ENCODE data around the gene NLRX1.
"Not testable (repeated sequence)": the region's sequence is repeated elsewhere in the genome, so short reads cannot be mapped to it uniquely, and the experiment has no call there.

The NLRX1 gene

DNA sequence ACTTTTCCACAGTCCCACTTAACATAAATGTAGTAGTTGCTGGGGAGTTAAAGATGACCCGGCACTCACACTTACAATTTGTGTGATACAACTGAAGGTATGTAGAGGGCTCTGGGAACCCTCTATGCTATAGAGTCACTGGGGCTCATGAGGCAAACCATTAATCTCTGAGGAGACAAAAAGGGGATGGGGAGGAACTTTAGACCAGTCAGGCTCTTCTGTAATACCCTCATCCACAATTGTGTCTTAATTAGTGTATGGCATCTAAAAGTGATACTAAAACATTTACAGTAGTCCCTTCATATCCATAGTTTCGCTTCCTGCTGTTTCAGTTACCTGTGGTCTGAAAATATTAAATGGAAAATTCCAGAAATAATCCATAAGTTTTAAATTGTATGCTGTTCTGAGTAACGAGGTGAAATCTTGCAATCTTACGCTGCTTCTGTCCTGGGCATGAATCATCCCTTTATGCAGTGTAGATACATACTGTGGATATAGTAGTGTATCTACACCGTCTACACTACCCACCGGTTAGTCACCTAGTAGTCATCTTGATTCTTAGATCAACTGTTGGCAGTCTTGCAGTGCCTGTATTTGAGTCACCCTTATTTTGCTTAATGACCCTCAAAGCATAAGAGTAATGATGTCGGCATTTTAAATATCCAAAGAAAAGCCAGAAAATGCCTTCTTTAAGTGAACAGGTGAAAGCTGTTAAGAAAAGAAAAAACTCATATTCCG, 49.8 kb downstream of the NLRX1 start:
- ChIA-PET POLR2A (no interaction called here), CTCF (interaction anchor here (0.9 to 6.1 kb wide), 4 partner anchors 8 to 122 kb away, joined by 3 to 51 read pairs (median 4); partner anchors contain the start of gene CBL)
- TF ChIP-seq, protein P1, sequence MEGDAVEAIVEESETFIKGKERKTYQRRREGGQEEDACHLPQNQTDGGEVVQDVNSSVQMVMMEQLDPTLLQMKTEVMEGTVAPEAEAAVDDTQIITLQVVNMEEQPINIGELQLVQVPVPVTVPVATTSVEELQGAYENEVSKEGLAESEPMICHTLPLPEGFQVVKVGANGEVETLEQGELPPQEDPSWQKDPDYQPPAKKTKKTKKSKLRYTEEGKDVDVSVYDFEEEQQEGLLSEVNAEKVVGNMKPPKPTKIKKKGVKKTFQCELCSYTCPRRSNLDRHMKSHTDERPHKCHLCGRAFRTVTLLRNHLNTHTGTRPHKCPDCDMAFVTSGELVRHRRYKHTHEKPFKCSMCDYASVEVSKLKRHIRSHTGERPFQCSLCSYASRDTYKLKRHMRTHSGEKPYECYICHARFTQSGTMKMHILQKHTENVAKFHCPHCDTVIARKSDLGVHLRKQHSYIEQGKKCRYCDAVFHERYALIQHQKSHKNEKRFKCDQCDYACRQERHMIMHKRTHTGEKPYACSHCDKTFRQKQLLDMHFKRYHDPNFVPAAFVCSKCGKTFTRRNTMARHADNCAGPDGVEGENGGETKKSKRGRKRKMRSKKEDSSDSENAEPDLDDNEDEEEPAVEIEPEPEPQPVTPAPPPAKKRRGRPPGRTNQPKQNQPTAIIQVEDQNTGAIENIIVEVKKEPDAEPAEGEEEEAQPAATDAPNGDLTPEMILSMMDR (IDR thresholded peaks at IDR 0.05; ENCODE audit: insufficient read depth, low read length, missing control alignments), result no peak
- H3K4me3 ChIP-seq (ENCODE audit: low read depth, low read length), result no peak overlapping the region
- peak; percentile 78 for DNase-seq (ENCODE audit: low read depth, low spot score)

DNA sequence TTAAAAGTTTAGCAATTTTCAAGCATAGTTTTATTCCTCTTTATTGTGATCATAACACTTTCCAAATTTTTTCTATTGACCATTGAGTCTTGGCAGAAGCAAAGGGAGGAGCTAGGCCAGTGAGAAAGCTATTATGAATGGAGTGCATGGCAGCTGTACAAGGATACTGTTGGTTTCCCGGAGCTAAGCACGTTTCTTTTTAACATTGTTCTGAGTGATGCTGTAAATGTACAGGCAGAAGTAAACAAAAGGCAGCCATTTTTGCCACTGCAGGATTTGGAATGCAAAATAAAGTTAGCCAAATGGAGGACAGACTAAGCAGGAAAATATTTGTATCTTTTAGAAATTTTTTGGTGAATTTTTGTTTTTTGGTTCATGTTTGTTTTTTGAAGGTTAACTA, 53.8 kb downstream of the NLRX1 start:
- no peak for DNase-seq (ENCODE audit: low read depth, low spot score)
- H3K4me3 ChIP-seq (ENCODE audit: low read depth, low read length), result no peak overlapping the region
- TF ChIP-seq, protein P1 (IDR thresholded peaks at IDR 0.05; ENCODE audit: insufficient read depth, low read length, missing control alignments), result no peak
- POLR2A ChIA-PET, result no interaction called here
- CTCF ChIA-PET, result interaction anchor here (0.6 to 2.4 kb wide), 4 partner anchors 11 to 102 kb away, joined by 3 to 19 read pairs (median 6); partner anchors contain the start of gene CBL

DNA sequence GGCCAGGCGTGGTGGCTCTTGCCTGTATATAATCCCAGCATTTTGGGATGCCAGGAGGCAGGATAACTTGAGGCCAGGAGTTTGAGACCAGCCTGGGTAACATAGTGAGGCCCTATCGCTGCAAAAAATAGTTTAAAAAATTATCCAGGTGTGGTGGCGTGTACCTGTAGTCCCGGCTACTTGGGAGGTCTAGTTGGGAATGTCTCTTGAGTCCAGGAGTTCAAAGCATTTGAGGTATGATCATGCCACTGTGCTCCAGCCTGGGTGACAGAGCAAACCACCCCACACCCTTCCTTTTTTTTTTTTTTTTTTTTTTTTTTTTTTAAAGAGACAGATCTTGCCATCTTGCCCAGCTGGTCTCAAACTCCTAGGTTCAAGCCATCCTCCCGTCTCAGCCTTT, 54.4 kb downstream of the NLRX1 start:
- H3K4me3 ChIP-seq (ENCODE audit: low read depth, low read length), result no peak overlapping the region
- no peak for DNase-seq (ENCODE audit: low read depth, low spot score)
- ChIA-PET CTCF (interaction anchor here (0.9 to 2.4 kb wide), 3 partner anchors 17 to 101 kb away, joined by 3 to 19 read pairs (median 9); partner anchors contain the start of gene CBL), POLR2A (no interaction called here)
- TF ChIP-seq, protein P1 (IDR thresholded peaks at IDR 0.05; ENCODE audit: insufficient read depth, low read length, missing control alignments), result no peak

DNA sequence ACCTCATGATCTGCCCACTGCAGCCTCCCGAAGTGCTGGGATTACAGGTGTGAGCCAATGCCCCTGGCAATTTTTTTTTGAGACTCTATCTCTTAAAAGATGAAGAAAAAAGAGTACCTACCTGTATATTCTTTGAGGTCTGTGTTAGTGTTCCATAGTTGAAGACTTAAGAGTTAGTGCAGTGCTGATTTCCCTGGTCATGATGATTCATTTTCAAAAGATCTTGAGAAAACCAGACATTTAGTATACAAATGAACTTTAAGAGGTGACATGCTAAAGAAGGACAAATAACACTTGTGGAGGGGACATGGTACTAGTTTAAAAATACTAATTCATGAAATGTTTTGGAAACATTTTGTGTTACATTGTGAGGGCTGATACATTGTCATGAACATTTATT, 55.3 kb downstream of the NLRX1 start:
- DNase-seq (ENCODE audit: low read depth, low spot score), result no peak
- CTCF ChIA-PET, result interaction anchor here (0.8 to 3.8 kb wide), 3 partner anchors 10 to 18 kb away, joined by 3 to 18 read pairs (median 4); partner anchors contain the start of gene CBL
- POLR2A ChIA-PET, result no interaction called here
- H3K4me3 ChIP-seq (ENCODE audit: low read depth, low read length), result no peak overlapping the region
- TF ChIP-seq, protein P1 (IDR thresholded peaks at IDR 0.05; ENCODE audit: insufficient read depth, low read length, missing control alignments), result no peak

DNA sequence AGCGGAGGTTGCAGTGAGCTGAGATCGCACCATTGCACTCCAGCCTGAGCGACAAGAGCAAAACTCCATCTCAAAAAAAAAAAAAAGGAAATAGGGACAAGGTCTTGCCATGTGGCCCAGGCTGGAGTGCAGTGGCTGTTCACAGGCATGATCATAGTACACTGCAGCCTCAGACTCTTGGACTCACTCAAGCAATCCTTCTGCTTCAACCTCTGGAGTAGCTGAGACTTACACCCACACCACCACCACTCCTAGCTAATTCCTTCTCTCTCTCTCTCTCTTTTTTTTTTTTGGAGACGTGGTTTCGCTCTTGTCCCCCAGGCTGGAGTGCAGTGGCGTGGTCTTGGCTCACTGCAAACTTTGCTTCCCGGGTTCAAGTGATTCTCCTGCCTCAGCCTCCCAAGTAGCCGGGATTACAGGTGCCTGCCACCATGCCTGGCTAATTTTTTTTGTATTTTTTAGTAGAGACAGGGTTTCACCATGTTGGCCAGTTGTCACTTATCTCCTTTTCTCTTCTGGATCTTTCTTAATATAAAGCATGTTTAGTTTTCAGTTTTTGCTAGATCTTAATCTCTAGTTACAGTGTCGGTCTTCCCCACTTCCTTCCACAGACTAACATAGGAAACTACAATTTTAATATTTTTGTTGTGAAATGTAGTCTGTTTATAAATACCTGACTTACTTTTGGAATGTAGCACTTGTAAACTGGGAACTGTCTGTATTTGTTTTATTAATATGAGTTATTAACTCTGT, 60.2 kb downstream of the NLRX1 start:
- H3K4me3 ChIP-seq (ENCODE audit: low read depth, low read length); DNase-seq (ENCODE audit: low read depth, low spot score); POLR2A ChIA-PET: not testable (repeated sequence)
- CTCF ChIA-PET, result interaction anchor here (0.8 to 2.5 kb wide), 3 partner anchors 9 to 22 kb away, joined by 3 to 18 read pairs (median 4); partner anchors contain the start of gene CBL

DNA sequence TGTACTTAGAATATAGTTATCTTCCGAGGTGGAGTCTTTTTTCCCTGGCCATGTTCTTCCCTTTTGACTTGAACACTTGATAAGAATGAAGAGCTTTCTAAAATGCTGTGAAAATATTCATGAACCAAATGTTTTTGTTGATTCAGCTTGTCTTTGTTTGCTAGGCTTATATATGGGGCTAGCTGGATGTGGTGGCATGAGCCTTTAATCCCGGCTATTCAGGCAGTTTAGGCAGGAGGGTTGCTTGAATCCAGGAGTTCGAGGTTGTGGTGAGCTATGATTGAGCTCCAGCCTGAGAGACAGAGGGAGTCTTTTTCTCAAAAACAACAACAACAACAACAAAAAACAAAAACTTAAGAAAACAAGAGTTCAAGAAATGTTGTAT, 60.8 kb downstream of the NLRX1 start:
- CTCF ChIA-PET, result interaction anchor here (0.8 to 2.5 kb wide), 5 partner anchors 8 to 109 kb away, joined by 3 to 18 read pairs (median 5); partner anchors contain the start of gene CBL

More for the DNA sequence above, 60.8 kb downstream of the NLRX1 start:
- no peak for DNase-seq (ENCODE audit: low read depth, low spot score)
- no peak overlapping the region for H3K4me3 ChIP-seq (ENCODE audit: low read depth, low read length)
- TF ChIP-seq, protein P1 (IDR thresholded peaks at IDR 0.05; ENCODE audit: insufficient read depth, low read length, missing control alignments), result no peak
- POLR2A ChIA-PET, result no interaction called here
